Lower lobe of right lung (tissue), 2 donors: ENCODE data around the gene UVSSA. TPM values are rescaled to one million over a fixed set of nuclear protein-coding genes. Genes with fewer than 3 reads are reported as not detected.

Source experiments
- ATAC-seq, 2 donors: fragments of 200-7000 bp; cut with Tn5 transposase; one replicate each; pipeline ENCODE4 v1.9.1; 2020 to 2022; ENCODE audit warnings: mild to moderate bottlenecking in 2 of 2, moderate library complexity in 2 of 2
- DNase-seq: peaks from one replicate; pipeline ENCODE4 v3.0.0-alpha.2; 2020
- H3K27ac ChIP-seq: fragments of 200-600 bp; one replicate; pipeline ENCODE4 v1.8.0; 2022
- H3K27me3 ChIP-seq: fragments of 200-600 bp; one replicate; pipeline ENCODE4 v1.8.0; 2022; ENCODE audit warnings: low read depth
- H3K36me3 ChIP-seq: fragments of 200-600 bp; one replicate; pipeline ENCODE4 v1.8.0; 2022; ENCODE audit warnings: mild to moderate bottlenecking
- H3K4me1 ChIP-seq: fragments of 200-600 bp; one replicate; pipeline ENCODE4 v1.8.0; 2022
- H3K4me3 ChIP-seq: fragments of 200-600 bp; one replicate; pipeline ENCODE4 v1.8.0; 2022; ENCODE audit warnings: mild to moderate bottlenecking
- H3K9me3 ChIP-seq: fragments of 200-600 bp; one replicate; pipeline ENCODE4 v1.8.0; 2022
- intact Hi-C: fragments of 100-400 bp; cut with DNase I; formaldehyde crosslinking; loops from one replicate; pipeline ENCODE4 v1.11.0; 2022
- total RNA-seq: library from RNA; stranded (reverse); fragmentation: NEBNext Ultra II Directional; extraction: Animal tissue kit (Norgen Biotek cat#: 25700); gene quantifications from one replicate; pipeline ENCODE4 v1.2.1, GENCODE V29; 2021
- TF ChIP-seq, protein P1 (sequence below): fragments of 200-600 bp; IDR thresholded peaks from one replicate; pipeline ENCODE4 v1.8.0; 2022; ENCODE audit warnings: antibody characterized with exemption, mild to moderate bottlenecking
- donor health status: DM: no; HTN: yes; CAD: no; lungs with severe emphysema.

Gene UVSSA
- total RNA-seq, 1 donor from 2014 or later, result 27.9 TPM

DNA sequence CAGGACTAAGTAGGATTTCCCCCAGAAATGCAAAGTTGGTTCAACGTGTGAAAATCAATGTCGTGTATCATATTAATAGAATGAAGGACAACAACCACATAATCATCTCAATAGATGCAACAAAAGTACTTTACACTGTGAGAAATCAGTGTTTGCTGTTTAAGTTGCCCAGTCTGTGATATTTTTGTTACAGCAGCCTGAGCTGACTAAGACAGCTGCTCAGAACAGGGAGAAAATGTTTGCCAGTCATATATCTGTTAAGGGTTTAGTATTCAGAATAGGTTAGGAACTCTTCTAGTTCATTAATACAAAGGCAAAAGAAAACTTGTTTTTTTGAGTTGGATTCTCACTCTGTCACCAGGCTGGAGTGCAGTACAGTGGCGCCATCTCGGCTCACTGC is 44.8 kb upstream of the UVSSA start:
- peaks cover 44% of the 10 kb centered on the region for H3K36me3 ChIP-seq
- no peaks in the 10 kb centered on the region for H3K27me3 ChIP-seq
- DNase-seq, result no peak
- intact Hi-C loops, result no loop called here
- no peak overlapping the region for H3K4me3 ChIP-seq
- H3K9me3 ChIP-seq, result no peaks in the 10 kb centered on the region
- TF ChIP-seq, protein P1, sequence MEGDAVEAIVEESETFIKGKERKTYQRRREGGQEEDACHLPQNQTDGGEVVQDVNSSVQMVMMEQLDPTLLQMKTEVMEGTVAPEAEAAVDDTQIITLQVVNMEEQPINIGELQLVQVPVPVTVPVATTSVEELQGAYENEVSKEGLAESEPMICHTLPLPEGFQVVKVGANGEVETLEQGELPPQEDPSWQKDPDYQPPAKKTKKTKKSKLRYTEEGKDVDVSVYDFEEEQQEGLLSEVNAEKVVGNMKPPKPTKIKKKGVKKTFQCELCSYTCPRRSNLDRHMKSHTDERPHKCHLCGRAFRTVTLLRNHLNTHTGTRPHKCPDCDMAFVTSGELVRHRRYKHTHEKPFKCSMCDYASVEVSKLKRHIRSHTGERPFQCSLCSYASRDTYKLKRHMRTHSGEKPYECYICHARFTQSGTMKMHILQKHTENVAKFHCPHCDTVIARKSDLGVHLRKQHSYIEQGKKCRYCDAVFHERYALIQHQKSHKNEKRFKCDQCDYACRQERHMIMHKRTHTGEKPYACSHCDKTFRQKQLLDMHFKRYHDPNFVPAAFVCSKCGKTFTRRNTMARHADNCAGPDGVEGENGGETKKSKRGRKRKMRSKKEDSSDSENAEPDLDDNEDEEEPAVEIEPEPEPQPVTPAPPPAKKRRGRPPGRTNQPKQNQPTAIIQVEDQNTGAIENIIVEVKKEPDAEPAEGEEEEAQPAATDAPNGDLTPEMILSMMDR, result no peak
- ATAC-seq, result no peak
- H3K27ac ChIP-seq, result no peak overlapping the region
- peaks cover 11% of the 10 kb centered on the region for H3K4me1 ChIP-seq

DNA sequence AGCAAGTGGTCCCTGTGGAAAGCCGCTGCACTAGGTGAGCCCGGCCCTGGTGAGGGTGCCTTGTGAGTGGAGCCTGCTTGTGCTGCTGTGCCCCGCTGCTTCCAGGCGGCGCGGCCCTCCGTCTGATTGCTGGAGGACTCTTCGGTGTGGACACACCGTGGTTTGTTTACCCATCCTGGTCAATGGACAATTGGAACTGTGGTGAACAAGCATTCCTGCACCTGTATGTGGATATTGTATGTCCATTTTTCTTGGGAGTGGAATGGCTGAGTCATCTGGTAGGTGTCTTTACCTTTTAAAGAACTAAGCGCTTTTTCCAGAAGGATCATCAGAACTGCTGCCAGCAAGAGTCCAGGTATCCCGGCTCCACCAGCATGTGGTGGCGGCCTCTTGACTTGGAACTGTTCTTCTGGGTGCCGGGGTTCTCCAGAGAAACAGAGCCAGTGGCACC is 41.7 kb upstream of the UVSSA start:
- H3K27ac ChIP-seq, result no peak overlapping the region
- no peak overlapping the region for H3K4me3 ChIP-seq
- H3K27me3 ChIP-seq, result no peaks in the 10 kb centered on the region
- intact Hi-C loops, result no loop called here
- H3K36me3 ChIP-seq, result peaks cover 14% of the 10 kb centered on the region
- ATAC-seq (no peak), DNase-seq (peak; percentile 39)
- TF ChIP-seq, protein P1, result no peak
- no peaks in the 10 kb centered on the region for H3K9me3 ChIP-seq
- peaks cover 28% of the 10 kb centered on the region for H3K4me1 ChIP-seq

DNA sequence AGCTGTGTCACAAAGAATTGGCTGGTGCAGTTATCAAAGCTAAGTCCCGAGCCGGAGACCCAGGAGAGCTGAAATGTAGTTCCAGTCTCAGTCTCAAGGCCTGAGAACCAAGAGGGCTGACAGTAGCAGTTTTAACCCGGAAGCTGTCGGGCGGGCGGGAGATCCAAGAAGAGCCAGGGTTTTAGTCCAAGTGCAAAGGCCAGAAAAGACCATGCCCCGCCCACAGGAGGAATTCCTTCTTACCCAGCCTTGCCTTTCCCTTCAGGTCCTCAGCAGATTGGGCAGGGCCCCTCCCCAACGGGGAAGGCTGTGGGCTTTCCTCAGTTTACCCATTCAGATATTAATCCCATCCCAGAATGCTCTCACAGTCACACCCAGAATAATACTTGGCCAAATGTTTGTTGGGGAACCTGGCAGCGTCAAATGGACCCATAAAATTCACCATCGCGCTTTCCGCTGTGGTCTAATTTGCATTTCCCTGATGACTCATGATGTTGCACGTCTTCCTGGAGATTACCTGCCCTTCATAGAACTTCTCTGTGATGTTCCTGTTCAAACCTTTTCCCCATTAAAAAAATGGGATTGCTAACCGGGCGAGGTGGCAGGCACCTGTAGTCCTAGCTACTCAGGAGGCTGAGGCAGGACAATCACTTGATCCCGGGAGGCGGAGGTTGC is 41.1 kb upstream of the UVSSA start:
- Histone ChIP-seq H3K36me3 (peaks cover 7% of the 10 kb centered on the region), H3K27me3 (no peaks in the 10 kb centered on the region), H3K27ac (no peak overlapping the region), H3K4me1 (peaks cover 29% of the 10 kb centered on the region), H3K4me3 (no peak overlapping the region), H3K9me3 (no peaks in the 10 kb centered on the region)
- DNase-seq (peak; percentile 13), ATAC-seq (no peak)
- intact Hi-C loops, result no loop called here
- TF ChIP-seq, protein P1, result no peak

DNA sequence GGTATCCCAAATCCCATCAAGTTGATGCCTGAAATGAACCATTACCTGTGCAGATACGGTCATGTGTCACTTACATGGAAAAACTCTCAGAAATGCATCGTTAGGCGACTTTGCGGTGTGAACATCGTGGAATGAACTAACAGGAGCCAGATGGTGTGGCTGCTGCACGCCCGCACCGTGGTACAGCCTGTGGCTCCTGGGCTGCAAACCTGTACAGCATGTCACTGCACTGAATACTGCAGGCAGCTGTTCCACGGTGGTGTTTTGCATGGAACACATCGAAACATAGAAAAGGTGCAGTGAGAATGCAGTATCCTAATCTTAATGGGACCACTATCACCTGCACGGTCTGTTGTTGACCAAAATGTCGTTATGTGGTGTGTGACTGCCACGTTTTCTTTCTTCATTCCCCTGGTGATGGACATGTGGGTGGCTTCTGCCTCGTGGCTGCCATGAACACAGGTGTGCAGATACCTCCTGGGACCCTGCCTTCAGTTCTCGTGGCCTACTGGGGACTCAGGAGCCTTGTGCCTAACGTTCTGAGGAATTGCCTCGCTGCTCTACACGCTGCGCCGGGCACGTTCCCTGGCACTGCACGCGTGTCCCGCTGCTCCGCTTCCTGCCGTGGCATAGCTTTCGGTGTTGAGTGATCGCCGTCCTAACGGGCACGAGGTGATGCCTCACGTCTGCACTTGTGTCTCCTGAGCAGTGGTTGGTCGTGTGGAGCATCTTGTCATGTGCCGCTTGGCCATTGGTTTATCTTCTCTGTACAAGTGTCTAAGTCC is 38.9 kb upstream of the UVSSA start:
- intact Hi-C loops, result no loop called here
- TF ChIP-seq, protein P1, result no peak
- Histone ChIP-seq H3K27ac (peak overlapping the region; percentile 65), H3K36me3 (peaks cover 18% of the 10 kb centered on the region), H3K4me1 (peaks cover 30% of the 10 kb centered on the region), H3K4me3 (no peak overlapping the region), H3K9me3 (no peaks in the 10 kb centered on the region), H3K27me3 (no peaks in the 10 kb centered on the region)
- ATAC-seq, result no peak
- DNase-seq, result no peak

DNA sequence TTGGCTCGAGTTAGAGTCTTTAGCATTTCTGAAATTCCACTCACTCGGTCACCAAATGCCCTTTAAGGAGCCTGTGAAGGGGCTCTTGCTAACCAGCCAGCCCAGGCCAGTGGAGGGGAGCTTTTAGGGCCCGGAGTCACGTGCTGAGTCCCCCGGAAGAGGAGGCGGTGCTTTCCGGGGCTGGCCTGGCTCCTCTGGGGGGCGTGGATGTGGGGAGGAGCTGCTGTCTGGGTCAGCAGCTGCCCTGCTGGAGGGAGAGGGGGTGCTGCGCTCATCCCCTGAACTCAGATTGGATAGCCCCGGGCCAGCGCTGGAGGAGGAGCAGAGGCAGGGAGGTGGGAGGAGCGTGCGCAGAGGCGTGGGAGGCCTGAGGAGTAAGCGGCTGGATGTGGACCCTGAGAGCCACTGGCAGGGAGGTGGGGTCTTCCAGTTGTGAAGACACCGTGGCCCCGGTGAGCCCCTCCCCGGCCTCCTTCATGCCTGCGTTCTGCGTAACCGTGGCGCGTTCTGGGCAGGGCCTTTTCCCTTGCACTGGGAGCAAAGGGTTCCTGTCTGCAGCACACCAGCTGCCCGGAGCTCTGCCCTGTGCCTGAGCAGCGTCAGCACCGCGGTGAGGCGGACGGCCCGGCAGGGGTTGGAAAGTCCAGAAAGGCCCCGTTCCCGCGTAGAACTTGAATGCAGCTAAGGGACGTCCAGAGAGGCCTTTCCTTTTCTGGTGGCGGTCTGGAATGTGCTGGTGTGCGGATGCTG is 37.6 kb upstream of the UVSSA start:
- DNase-seq (peak; percentile 91), ATAC-seq (peak; percentile 97 to 98)
- Histone ChIP-seq H3K4me3 (peak overlapping the region; percentile 54), H3K4me1 (peaks cover 30% of the 10 kb centered on the region), H3K36me3 (peaks cover 31% of the 10 kb centered on the region), H3K27ac (peak overlapping the region; percentile 65), H3K27me3 (no peaks in the 10 kb centered on the region), H3K9me3 (no peaks in the 10 kb centered on the region)
- intact Hi-C loops, result no loop called here
- TF ChIP-seq, protein P1, result no peak
